ENCODE results near the gene ZNF423. TPM values are rescaled to one million over a fixed set of nuclear protein-coding genes. Genes with fewer than 3 reads are reported as not detected.

Gene ZNF423
- total and polyA plus RNA-seq, 9 of the 15 experiments (the other 6 are each of a cell fraction or from before 2014, with no cell fraction given): not detected

DNA sequence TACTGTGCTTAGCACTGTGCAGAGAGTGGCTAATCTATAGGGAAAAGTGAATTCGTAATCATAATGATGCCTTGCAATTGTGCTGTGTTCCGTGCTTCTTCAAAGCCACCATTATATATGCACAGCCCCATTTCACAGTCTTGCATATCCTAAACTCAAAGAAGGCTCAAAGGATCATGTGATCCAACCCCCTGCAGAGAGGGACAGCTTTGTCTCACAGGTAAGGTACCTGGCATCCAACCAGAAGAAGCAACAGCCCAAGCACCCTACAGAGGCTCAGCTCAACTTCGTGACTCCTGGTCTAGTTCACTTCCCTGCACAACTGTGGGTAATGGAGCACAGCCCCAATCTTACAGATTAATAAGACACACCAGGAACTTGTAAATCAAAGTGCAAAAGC is 124.0 kb downstream of the ZNF423 start:
- in situ Hi-C loops (cut with MboI): no loop called here
- WGBS (ENCODE audit: insufficient coverage, low coverage, missing lambda C conversion rate): 0% methylated on average over 3 of the region's 3 CpGs
- Histone ChIP-seq H3K36me3 (ENCODE audit: control insufficient read depth, insufficient read depth, low read length) (no peaks in the 10 kb centered on the region), H3K4me3 (no peak overlapping the region), H2AFZ (ENCODE audit: low read depth, low read length) (no peak overlapping the region), H3K9me3 (replicated peaks; ENCODE audit: control insufficient read depth, insufficient read depth, low read depth, low read length) (no peaks in the 10 kb centered on the region), H3K9me1 (ENCODE audit: control insufficient read depth, insufficient read depth, low read length) (no peaks in the 10 kb centered on the region), H3K27me3 (ENCODE audit: control insufficient read depth in 2 of 2, insufficient read depth in 2 of 2, low read length in 2 of 2) (peaks cover 2 to 31% of the 10 kb centered on the region in 2 experiments; a peak in 4 of 5 replicates), H3K9ac (ENCODE audit: insufficient read depth in 1 of 2, low read depth in 2 of 2, low read length in 2 of 2) (no peak overlapping the region), H3K27ac (ENCODE audit: extremely low read depth, low read depth, low read length) (no peak overlapping the region), H3K4me1 (replicated peaks in 1 of 2; ENCODE audit: control insufficient read depth in 2 of 2, insufficient read depth in 2 of 2, low read length in 2 of 2) (no peaks in the 10 kb centered on the region), H4K20me1 (replicated peaks; ENCODE audit: control insufficient read depth, insufficient read depth, low read length) (no peaks in the 10 kb centered on the region), H3K79me2 (ENCODE audit: control insufficient read depth, insufficient read depth, low read length) (no peaks in the 10 kb centered on the region), H3K4me2 (ENCODE audit: insufficient read depth, low read length) (no peak overlapping the region)
- FAIRE-seq: no peak
- no peak for DNase-seq (ENCODE audit: extremely low read depth in 1 of 4, low spot score in 3 of 4)
- POLR2A ChIA-PET: no interaction called here
- TF ChIP-seq, protein P1, sequence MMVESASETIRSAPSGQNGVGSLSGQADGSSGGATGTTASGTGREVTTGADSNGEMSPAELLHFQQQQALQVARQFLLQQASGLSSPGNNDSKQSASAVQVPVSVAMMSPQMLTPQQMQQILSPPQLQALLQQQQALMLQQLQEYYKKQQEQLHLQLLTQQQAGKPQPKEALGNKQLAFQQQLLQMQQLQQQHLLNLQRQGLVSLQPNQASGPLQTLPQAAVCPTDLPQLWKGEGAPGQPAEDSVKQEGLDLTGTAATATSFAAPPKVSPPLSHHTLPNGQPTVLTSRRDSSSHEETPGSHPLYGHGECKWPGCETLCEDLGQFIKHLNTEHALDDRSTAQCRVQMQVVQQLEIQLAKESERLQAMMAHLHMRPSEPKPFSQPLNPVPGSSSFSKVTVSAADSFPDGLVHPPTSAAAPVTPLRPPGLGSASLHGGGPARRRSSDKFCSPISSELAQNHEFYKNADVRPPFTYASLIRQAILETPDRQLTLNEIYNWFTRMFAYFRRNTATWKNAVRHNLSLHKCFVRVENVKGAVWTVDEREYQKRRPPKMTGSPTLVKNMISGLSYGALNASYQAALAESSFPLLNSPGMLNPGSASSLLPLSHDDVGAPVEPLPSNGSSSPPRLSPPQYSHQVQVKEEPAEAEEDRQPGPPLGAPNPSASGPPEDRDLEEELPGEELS (CRISPR knock-in tag; IDR thresholded peaks at IDR 0.05; ENCODE audit: borderline replicate concordance): no peak
- TF ChIP-seq, protein P2, sequence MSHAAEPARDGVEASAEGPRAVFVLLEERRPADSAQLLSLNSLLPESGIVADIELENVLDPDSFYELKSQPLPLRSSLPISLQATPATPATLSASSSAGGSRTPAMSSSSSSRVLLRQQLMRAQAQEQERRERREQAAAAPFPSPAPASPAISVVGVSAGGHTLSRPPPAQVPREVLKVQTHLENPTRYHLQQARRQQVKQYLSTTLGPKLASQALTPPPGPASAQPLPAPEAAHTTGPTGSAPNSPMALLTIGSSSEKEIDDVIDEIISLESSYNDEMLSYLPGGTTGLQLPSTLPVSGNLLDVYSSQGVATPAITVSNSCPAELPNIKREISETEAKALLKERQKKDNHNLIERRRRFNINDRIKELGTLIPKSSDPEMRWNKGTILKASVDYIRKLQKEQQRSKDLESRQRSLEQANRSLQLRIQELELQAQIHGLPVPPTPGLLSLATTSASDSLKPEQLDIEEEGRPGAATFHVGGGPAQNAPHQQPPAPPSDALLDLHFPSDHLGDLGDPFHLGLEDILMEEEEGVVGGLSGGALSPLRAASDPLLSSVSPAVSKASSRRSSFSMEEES (CRISPR knock-in tag; IDR thresholded peaks at IDR 0.05): peak; percentile 17; the same call in 1 of the 2 replicates
- TF ChIP-seq EGR1 (conservative IDR thresholded peaks at IDR 0.05): no peak
- ATAC-seq: no peak
- intact Hi-C loops (cut with micrococcal nuclease): no loop called here
- CTCF ChIA-PET (ENCODE audit: low intra/inter-chr PET ratio): no interaction called here
- no TSS peak for BruUV-seq (replicated peaks)
